ENCODE data around the gene TMEM54. TPM values are rescaled to one million over a fixed set of nuclear protein-coding genes. Genes with fewer than 3 reads are reported as not detected.
"Not testable (repeated sequence)": the region's sequence is repeated elsewhere in the genome, so short reads cannot be mapped to it uniquely, and the experiment has no call there.

TMEM54 gene
- total RNA-seq, 2 experiments from 2014 or later, result not detected

DNA sequence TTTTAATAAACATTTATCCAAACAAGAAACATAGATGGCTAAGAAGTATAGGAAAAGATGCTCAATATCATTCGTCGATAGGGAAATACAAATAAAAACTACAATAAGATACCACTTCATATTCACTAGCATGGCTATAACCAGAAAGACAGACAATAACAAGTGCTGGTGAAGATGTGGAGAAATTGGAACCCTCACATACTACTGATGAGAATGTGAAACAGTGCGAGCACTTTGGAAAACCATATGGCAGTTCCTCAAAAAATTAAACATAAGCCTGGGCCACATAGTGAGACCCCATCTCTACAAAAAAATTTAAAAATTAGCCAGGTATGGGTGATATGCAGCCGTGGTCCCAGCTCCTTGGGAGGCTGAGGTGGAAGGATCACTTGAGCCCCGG, 9.1 kb upstream of the TMEM54 start:
- Mint-ChIP-seq H3K27me3 (peaks cover 18% of the 10 kb centered on the region), H3K36me3 (ENCODE audit: low read depth) (no peaks in the 10 kb centered on the region), H3K4me3 (no peak overlapping the region), H3K27ac (no peak overlapping the region), H3K4me1 (no peaks in the 10 kb centered on the region), H3K9me3 (no peaks in the 10 kb centered on the region)
- ChIA-PET CTCF (no interaction called here), POLR2A (interaction anchor here (0.6 kb wide), 1 partner anchor 122 kb away, joined by 3 read pairs; no protein-coding TSS in a partner anchor)
- no peak for DNase-seq

GRCh38 chr1:32907435-32907834, 6.2 kb upstream of the TMEM54 start:
- H3K36me3 Mint-ChIP-seq (ENCODE audit: low read depth), result no peaks in the 10 kb centered on the region
- DNase-seq, result no peak
- CTCF ChIA-PET, result interaction anchor here (0.8 to 1.4 kb wide), 2 partner anchors 10 to 220 kb away, joined by 3 read pairs; no protein-coding TSS in a partner anchor
- no peak overlapping the region for H3K27ac Mint-ChIP-seq
- no peaks in the 10 kb centered on the region for H3K9me3 Mint-ChIP-seq
- H3K4me3 Mint-ChIP-seq, result no peak overlapping the region
- H3K27me3 Mint-ChIP-seq, result peaks cover 33% of the 10 kb centered on the region
- no peaks in the 10 kb centered on the region for H3K4me1 Mint-ChIP-seq
- POLR2A ChIA-PET, result interaction anchor here (0.7 kb wide), 1 partner anchor 65 kb away, joined by 6 read pairs; no protein-coding TSS in a partner anchor

GRCh38 chr1:32906654-32907053, 5.5 kb upstream of the TMEM54 start:
- Mint-ChIP-seq H3K4me3 (no peak overlapping the region), H3K27ac (no peak overlapping the region), H3K4me1 (peaks cover 4% of the 10 kb centered on the region), H3K36me3 (ENCODE audit: low read depth) (no peaks in the 10 kb centered on the region), H3K9me3 (no peaks in the 10 kb centered on the region), H3K27me3 (peaks cover 39% of the 10 kb centered on the region)
- CTCF ChIA-PET, result interaction anchor here (1.1 kb wide), 1 partner anchor 10 kb away, joined by 3 read pairs; no protein-coding TSS in a partner anchor
- POLR2A ChIA-PET, result no interaction called here
- no peak for DNase-seq

DNA sequence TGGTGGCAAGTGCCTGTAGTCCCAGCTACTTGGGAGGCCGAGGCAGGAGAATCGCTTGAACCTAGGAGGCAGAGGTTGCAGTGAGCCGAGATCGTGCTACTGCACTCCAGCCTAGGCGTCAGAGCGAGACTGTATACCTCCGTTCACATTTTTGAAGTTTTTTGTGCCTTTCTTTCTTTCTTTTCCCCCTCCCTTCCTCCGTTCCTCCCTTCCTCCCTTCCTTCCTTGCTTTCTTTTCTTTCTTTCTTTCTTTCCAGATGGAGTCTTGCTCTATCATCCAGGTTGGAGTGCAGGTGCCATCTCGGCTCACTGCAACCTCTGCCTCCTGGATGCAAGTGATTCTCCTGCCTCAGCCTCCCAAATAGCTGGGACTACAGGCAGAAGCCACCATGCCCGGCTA, 4.4 kb upstream of the TMEM54 start:
- H3K27ac Mint-ChIP-seq; H3K36me3 Mint-ChIP-seq (ENCODE audit: low read depth); POLR2A ChIA-PET; H3K4me1 Mint-ChIP-seq; H3K4me3 Mint-ChIP-seq; H3K9me3 Mint-ChIP-seq; DNase-seq: not testable (repeated sequence)
- CTCF ChIA-PET, result interaction anchor here (0.7 to 1.6 kb wide), 2 partner anchors 13 to 194 kb away, joined by 3 to 7 read pairs; no protein-coding TSS in a partner anchor
- peaks cover 44% of the 10 kb centered on the region for H3K27me3 Mint-ChIP-seq

DNA sequence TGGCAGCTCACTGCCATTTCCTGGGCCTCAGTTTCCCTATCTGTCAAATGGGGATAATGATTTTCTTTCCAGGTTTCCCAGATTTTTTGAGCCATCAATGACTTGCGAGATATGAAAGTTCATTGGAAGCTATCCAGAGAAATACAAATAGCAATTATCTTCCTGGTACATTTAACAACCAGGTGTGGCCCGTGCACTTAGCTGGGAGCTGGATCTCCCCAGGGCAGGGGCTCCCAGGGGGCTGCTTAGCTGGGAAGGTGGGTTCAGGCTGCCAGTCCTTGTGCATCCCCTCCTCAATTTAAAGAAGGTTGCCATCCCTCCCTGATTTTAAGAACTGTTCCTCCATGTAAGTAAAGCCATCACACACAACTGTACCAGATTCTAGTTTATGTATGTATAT, 3.6 kb upstream of the TMEM54 start:
- DNase-seq, result no peak
- no peak overlapping the region for H3K27ac Mint-ChIP-seq
- peaks cover 5% of the 10 kb centered on the region for H3K4me1 Mint-ChIP-seq
- no peaks in the 10 kb centered on the region for H3K9me3 Mint-ChIP-seq
- no peak overlapping the region for H3K4me3 Mint-ChIP-seq
- ChIA-PET CTCF (interaction anchor here (0.6 to 1.6 kb wide), 5 partner anchors 10 to 580 kb away, joined by 3 to 7 read pairs (median 3); no protein-coding TSS in a partner anchor), POLR2A (no interaction called here)
- H3K36me3 Mint-ChIP-seq (ENCODE audit: low read depth), result no peaks in the 10 kb centered on the region
- H3K27me3 Mint-ChIP-seq, result peaks cover 47% of the 10 kb centered on the region

DNA sequence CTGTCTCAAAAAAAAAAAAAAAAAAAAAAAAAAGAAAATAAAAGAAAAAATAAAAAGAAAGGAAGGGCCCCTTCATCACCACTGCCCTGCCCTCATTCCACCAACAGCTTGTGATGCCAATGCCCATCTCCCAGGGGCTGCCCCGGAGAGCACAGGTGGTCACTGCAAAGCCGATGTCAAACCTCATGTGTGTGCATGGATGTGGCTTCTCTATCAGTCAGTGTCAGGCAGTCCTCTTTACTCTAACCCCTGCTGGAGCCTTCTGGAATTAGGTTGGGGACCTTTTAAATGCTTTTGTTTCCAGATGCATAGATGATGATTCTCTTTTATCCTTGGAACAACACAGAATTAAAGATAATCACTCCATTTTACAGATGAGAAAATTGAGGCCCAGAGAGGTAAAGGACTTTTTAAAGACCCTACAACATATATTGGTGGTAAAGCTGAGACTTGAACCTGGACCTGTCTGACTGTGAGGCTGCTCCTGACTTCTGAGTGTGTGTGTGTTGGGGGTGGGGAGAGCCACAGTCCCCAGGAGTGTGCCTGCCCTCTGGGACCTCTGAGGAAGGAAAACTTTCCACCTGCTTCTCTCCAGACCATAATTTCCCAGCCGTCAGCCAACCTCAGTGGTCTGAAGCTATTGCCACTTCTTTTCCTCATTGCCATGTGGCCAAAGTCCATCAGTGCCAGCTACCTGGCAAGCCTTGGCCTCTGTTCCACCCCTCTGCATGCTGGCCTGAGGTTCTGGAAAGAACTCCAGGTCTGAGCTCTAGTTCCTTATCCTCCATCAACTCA, 3.0 kb upstream of the TMEM54 start:
- Mint-ChIP-seq H3K4me1 (peaks cover 5% of the 10 kb centered on the region), H3K9me3 (no peaks in the 10 kb centered on the region), H3K27me3 (peaks cover 50% of the 10 kb centered on the region), H3K36me3 (ENCODE audit: low read depth) (no peaks in the 10 kb centered on the region), H3K27ac (no peak overlapping the region), H3K4me3 (no peak overlapping the region)
- POLR2A ChIA-PET, result no interaction called here
- DNase-seq, result no peak
- CTCF ChIA-PET, result interaction anchor here (0.6 to 1.6 kb wide), 6 partner anchors 9 to 580 kb away, joined by 3 to 7 read pairs (median 3); no protein-coding TSS in a partner anchor

DNA sequence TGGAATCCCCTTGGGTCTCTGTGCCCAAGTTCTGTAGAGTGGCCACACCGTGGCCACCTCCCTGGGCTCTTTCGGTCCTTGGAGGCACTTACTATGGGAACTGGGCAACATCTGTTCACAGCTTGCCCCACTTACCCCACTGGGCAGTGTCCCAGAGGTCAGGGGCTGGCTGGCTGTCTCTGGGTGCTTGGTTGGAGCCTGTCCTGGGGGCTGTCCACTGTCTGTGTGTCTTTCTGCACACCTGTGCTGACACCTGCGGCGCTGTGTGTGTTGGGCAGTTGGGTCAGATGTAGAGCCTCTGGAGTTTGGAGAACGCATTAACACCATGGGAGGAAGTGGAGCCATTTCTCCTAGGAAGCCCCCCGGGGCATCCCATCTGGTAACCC, 1.3 kb upstream of the TMEM54 start:
- Mint-ChIP-seq H3K4me1 (peaks cover 5% of the 10 kb centered on the region), H3K4me3 (peak overlapping the region; percentile 14), H3K27me3 (peaks cover 57% of the 10 kb centered on the region), H3K27ac (no peak overlapping the region), H3K36me3 (ENCODE audit: low read depth) (no peaks in the 10 kb centered on the region), H3K9me3 (no peaks in the 10 kb centered on the region)
- ChIA-PET CTCF (interaction anchor here (0.6 to 1.6 kb wide), 5 partner anchors 17 to 72 kb away, joined by 3 to 4 read pairs (median 3); no protein-coding TSS in a partner anchor), POLR2A (no interaction called here)
- DNase-seq, result no peak

DNA sequence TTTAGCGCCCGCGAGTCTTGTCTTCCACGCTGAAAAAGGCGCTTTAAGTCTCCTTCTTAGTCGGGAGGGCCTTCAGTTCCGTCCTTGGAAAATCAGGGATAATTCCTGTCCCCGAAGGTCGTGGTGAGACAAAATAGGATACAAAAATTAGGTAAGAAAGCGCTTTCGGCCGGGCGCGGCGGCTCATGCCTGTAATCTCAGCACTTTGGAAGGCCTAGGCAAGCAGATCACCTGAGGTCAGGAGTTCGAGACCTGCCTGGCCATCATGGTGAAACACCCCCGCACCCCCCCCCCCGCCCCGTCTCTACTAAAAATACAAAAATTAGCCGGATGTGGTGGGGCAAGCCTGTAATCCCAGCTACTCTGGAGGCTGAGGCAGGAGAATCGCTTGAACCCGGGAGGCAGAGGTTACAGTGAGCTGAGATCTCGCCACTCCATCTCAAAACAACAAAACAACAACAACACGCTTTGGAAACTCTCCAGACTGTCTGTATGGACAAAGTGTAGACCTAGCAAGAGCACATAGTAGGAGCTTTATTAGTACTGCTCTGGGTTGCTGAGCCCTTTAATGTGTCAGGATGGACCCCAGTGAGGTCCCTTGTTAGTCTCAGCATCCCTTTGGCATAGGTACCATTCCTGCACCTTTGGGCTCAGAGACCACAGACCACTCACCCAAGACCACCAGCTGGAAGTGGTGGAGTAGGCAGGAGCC, 790 bp upstream of the TMEM54 start:
- CTCF ChIA-PET, result interaction anchor here (0.6 to 1.6 kb wide), 4 partner anchors 17 to 72 kb away, joined by 3 read pairs; no protein-coding TSS in a partner anchor
- DNase-seq, result no peak
- peak overlapping the region; percentile 56 for H3K4me3 Mint-ChIP-seq
- H3K27ac Mint-ChIP-seq, result no peak overlapping the region
- no peaks in the 10 kb centered on the region for H3K36me3 Mint-ChIP-seq (ENCODE audit: low read depth)
- H3K9me3 Mint-ChIP-seq, result no peaks in the 10 kb centered on the region
- H3K4me1 Mint-ChIP-seq, result peaks cover 5% of the 10 kb centered on the region
- H3K27me3 Mint-ChIP-seq, result peaks cover 57% of the 10 kb centered on the region
- POLR2A ChIA-PET, result no interaction called here

- H3K27me3 Mint-ChIP-seq, result peaks cover 61% of the 10 kb centered on the region
- H3K4me1 Mint-ChIP-seq, result peaks cover 5% of the 10 kb centered on the region
- POLR2A ChIA-PET, result no interaction called here
- no peak for DNase-seq
- no peaks in the 10 kb centered on the region for H3K36me3 Mint-ChIP-seq (ENCODE audit: low read depth)
- H3K27ac Mint-ChIP-seq, result no peak overlapping the region
- H3K4me3 Mint-ChIP-seq, result peak overlapping the region; percentile 51
- H3K9me3 Mint-ChIP-seq, result no peaks in the 10 kb centered on the region
- CTCF ChIA-PET, result interaction anchor here (0.9 to 1.5 kb wide), 2 partner anchors 10 to 28 kb away, joined by 3 read pairs; no protein-coding TSS in a partner anchor
Observed at GRCh38 chr1:32900371-32900955, 726 bp downstream of the TMEM54 start.

GRCh38 chr1:32899586-32900296, 1.4 kb downstream of the TMEM54 start:
- H3K9me3 Mint-ChIP-seq, result no peaks in the 10 kb centered on the region
- H3K27me3 Mint-ChIP-seq, result peaks cover 59% of the 10 kb centered on the region
- CTCF ChIA-PET, result interaction anchor here (0.9 to 1.6 kb wide), 3 partner anchors 9 to 28 kb away, joined by 3 to 11 read pairs (median 3); partner anchors contain the start of gene HPCA
- peaks cover 5% of the 10 kb centered on the region for H3K4me1 Mint-ChIP-seq
- no peak for DNase-seq
- H3K27ac Mint-ChIP-seq, result no peak overlapping the region
- H3K36me3 Mint-ChIP-seq (ENCODE audit: low read depth), result no peaks in the 10 kb centered on the region
- POLR2A ChIA-PET, result no interaction called here
- H3K4me3 Mint-ChIP-seq, result no peak overlapping the region

GRCh38 chr1:32898958-32899357, 2.2 kb downstream of the TMEM54 start:
- Mint-ChIP-seq H3K4me1 (peaks cover 5% of the 10 kb centered on the region), H3K4me3 (no peak overlapping the region), H3K27ac (no peak overlapping the region), H3K36me3 (ENCODE audit: low read depth) (no peaks in the 10 kb centered on the region), H3K9me3 (no peaks in the 10 kb centered on the region), H3K27me3 (peaks cover 56% of the 10 kb centered on the region)
- ChIA-PET POLR2A (no interaction called here), CTCF (interaction anchor here (0.7 to 1.6 kb wide), 2 partner anchors 13 to 191 kb away, joined by 3 to 11 read pairs; partner anchors contain the start of gene HPCA)
- DNase-seq, result no peak

- Mint-ChIP-seq H3K27ac (no peak overlapping the region), H3K9me3 (no peaks in the 10 kb centered on the region), H3K27me3 (peaks cover 55% of the 10 kb centered on the region), H3K4me1 (peaks cover 5% of the 10 kb centered on the region), H3K4me3 (no peak overlapping the region), H3K36me3 (ENCODE audit: low read depth) (no peaks in the 10 kb centered on the region)
- no peak for DNase-seq
- ChIA-PET CTCF (interaction anchor here (0.6 to 1.6 kb wide), 2 partner anchors 12 to 167 kb away, joined by 3 to 11 read pairs; partner anchors contain the start of gene HPCA), POLR2A (no interaction called here)
Observed at GRCh38 chr1:32898056-32898455, 3.1 kb downstream of the TMEM54 start.
